SJSA1 (cell line): Measurements from ENCODE around the gene DLG2. TPM values are rescaled to one million over a fixed set of nuclear protein-coding genes. Genes with fewer than 3 reads are reported as not detected.
"Not testable (repeated sequence)": the region's sequence is repeated elsewhere in the genome, so short reads cannot be mapped to it uniquely, and the experiment has no call there.

Source experiments
- DNase-seq, 2 experiments: peaks; one replicate each; pipeline ENCODE4 v3.0.0-alpha.2; 2015 to 2020; ENCODE audit warnings: low spot score in 2 of 2, low read depth in 1 of 2
- H3K27ac ChIP-seq: fragments of 250-450 bp; sonication (Bioruptor Pico); 2 replicates; pipeline ENCODE4 v1.5.1; 2020; ENCODE audit warnings: mild to moderate bottlenecking, moderate library complexity
- H3K27me3 ChIP-seq: fragments of 250-450 bp; sonication (Bioruptor Pico); replicated peaks from 2 replicates; pipeline ENCODE4 v1.5.1; 2020; ENCODE audit warnings: mild to moderate bottlenecking, moderate library complexity
- H3K36me3 ChIP-seq: fragments of 250-450 bp; sonication (Bioruptor Pico); 2 replicates; pipeline ENCODE4 v1.5.1; 2020; ENCODE audit warnings: mild to moderate bottlenecking
- H3K4me1 ChIP-seq: fragments of 250-450 bp; sonication (Bioruptor Pico); replicated peaks from 2 replicates; pipeline ENCODE4 v1.6.1; 2021; ENCODE audit warnings: mild to moderate bottlenecking
- H3K4me3 ChIP-seq: fragments of 250-450 bp; sonication (Bioruptor Pico); 2 replicates; pipeline ENCODE4 v1.5.1; 2020; ENCODE audit warnings: mild to moderate bottlenecking
- H3K9me3 ChIP-seq: fragments of 250-450 bp; sonication (Bioruptor Pico); replicated peaks from 2 replicates; pipeline ENCODE4 v1.5.1; 2020; ENCODE audit warnings: mild to moderate bottlenecking
- total RNA-seq: library from RNA; depleted of rRNA; stranded (reverse); fragments of >200 nt; shearing (Covaris generic); gene quantifications from 2 replicates; pipeline ENCODE4 v1.2.3, GENCODE V29; 2014

Gene DLG2
- total RNA-seq, 1 experiment from 2014 or later: 0.13 TPM

GRCh38 chr11:85658180-85658579 is 31.0 kb upstream of the DLG2 start:
- H3K4me3 ChIP-seq: no peak overlapping the region
- no peak overlapping the region for H3K27ac ChIP-seq
- H3K27me3 ChIP-seq: no peaks in the 10 kb centered on the region
- no peaks in the 10 kb centered on the region for H3K9me3 ChIP-seq
- H3K36me3 ChIP-seq: peaks cover 51% of the 10 kb centered on the region
- DNase-seq: no peak
- H3K4me1 ChIP-seq: 0 out of 2 replicates have a peak, but pooled peaks cover 3% of the 10 kb centered on the region

GRCh38 chr11:85656777-85657176 is 29.6 kb upstream of the DLG2 start:
- Histone ChIP-seq H3K27me3 (no peaks in the 10 kb centered on the region), H3K4me3 (no peak overlapping the region), H3K4me1 (no peaks in the 10 kb centered on the region), H3K36me3 (peaks cover 46% of the 10 kb centered on the region), H3K9me3 (no peaks in the 10 kb centered on the region), H3K27ac (no peak overlapping the region)
- DNase-seq: no peak

GRCh38 chr11:85654343-85654742 is 27.2 kb upstream of the DLG2 start:
- not testable (repeated sequence) for H3K4me3 ChIP-seq, H3K9me3 ChIP-seq, DNase-seq, H3K27me3 ChIP-seq, H3K27ac ChIP-seq, H3K4me1 ChIP-seq
- H3K36me3 ChIP-seq: peaks cover 29% of the 10 kb centered on the region

GRCh38 chr11:85652786-85653447 is 25.8 kb upstream of the DLG2 start:
- H3K36me3 ChIP-seq: peaks cover 19% of the 10 kb centered on the region

GRCh38 chr11:85651118-85651517 is 24.0 kb upstream of the DLG2 start:
- Histone ChIP-seq H3K27me3 (no peaks in the 10 kb centered on the region), H3K36me3 (peaks cover 11% of the 10 kb centered on the region), H3K4me1 (no peaks in the 10 kb centered on the region), H3K9me3 (no peaks in the 10 kb centered on the region), H3K4me3 (no peak overlapping the region), H3K27ac (no peak overlapping the region)
- DNase-seq: no peak

More at GRCh38 chr11:85652786-85653447, 25.8 kb upstream of the DLG2 start:
- Histone ChIP-seq H3K4me3 (no peak overlapping the region), H3K27ac (no peak overlapping the region), H3K4me1 (no peaks in the 10 kb centered on the region), H3K9me3 (no peaks in the 10 kb centered on the region), H3K27me3 (no peaks in the 10 kb centered on the region)
- DNase-seq: no peak

GRCh38 chr11:85647604-85648299 is 20.6 kb upstream of the DLG2 start, which contains the start of gene TMEM126A:
Gene TMEM126A (plus strand): TSS chr11:85647967. CDS start chr11:85650256, 2,289 bp downstream.
- Histone ChIP-seq H3K27me3 (no peaks in the 10 kb centered on the region), H3K9me3 (no peaks in the 10 kb centered on the region), H3K4me1 (no peaks in the 10 kb centered on the region), H3K4me3 (peak within 1 kb of the TSS; percentile 61), H3K27ac (peak within 1 kb of the TSS; percentile 54), H3K36me3 (no peaks in the 10 kb centered on the region; the same call in 1 of the 2 replicates)
- DNase-seq: peak; percentile 62 to 64

GRCh38 chr11:85647078-85647477 is 19.9 kb upstream of the DLG2 start:
- Histone ChIP-seq H3K36me3 (no peaks in the 10 kb centered on the region; the same call in 1 of the 2 replicates), H3K27ac (no peak overlapping the region), H3K4me1 (no peaks in the 10 kb centered on the region), H3K4me3 (peak overlapping the region; percentile 61), H3K27me3 (no peaks in the 10 kb centered on the region), H3K9me3 (no peaks in the 10 kb centered on the region)
- DNase-seq: no peak

GRCh38 chr11:85643191-85643614 is 16.1 kb upstream of the DLG2 start:
- H3K9me3 ChIP-seq: no peaks in the 10 kb centered on the region
- no peaks in the 10 kb centered on the region for H3K36me3 ChIP-seq
- DNase-seq: no peak
- H3K4me3 ChIP-seq: no peak overlapping the region
- H3K27ac ChIP-seq: no peak overlapping the region
- no peaks in the 10 kb centered on the region for H3K4me1 ChIP-seq
- H3K27me3 ChIP-seq: no peaks in the 10 kb centered on the region

- no peaks in the 10 kb centered on the region for H3K36me3 ChIP-seq
- H3K27ac ChIP-seq: no peak overlapping the region
Observed at GRCh38 chr11:85634747-85635146, 7.6 kb upstream of the DLG2 start.

GRCh38 chr11:85628771-85629341 is 1.7 kb upstream of the DLG2 start:
- peak overlapping the region; percentile 25 for H3K27ac ChIP-seq
- DNase-seq: no peak
- peak overlapping the region; percentile 49 for H3K4me3 ChIP-seq
- H3K4me1 ChIP-seq: no peaks in the 10 kb centered on the region
- H3K27me3 ChIP-seq: no peaks in the 10 kb centered on the region
- H3K36me3 ChIP-seq: no peaks in the 10 kb centered on the region
- H3K9me3 ChIP-seq: no peaks in the 10 kb centered on the region

More at GRCh38 chr11:85634747-85635146, 7.6 kb upstream of the DLG2 start:
- Histone ChIP-seq H3K4me3 (no peak overlapping the region), H3K4me1 (no peaks in the 10 kb centered on the region), H3K27me3 (no peaks in the 10 kb centered on the region), H3K9me3 (no peaks in the 10 kb centered on the region)
- DNase-seq: no peak

- Histone ChIP-seq H3K4me1 (no peaks in the 10 kb centered on the region), H3K27ac (peak within 1 kb of the TSS; percentile 25), H3K36me3 (no peaks in the 10 kb centered on the region), H3K9me3 (no peaks in the 10 kb centered on the region), H3K4me3 (peak within 1 kb of the TSS; percentile 49), H3K27me3 (no peaks in the 10 kb centered on the region)
- peak; percentile 88 to 91 for DNase-seq
Observed at GRCh38 chr11:85627998-85628770, 1.0 kb upstream of the DLG2 start, which contains the start of gene TMEM126B. Gene TMEM126B (plus strand): TSS chr11:85628593. CDS start chr11:85628608, 15 bp downstream.

GRCh38 chr11:85626496-85626895 is 648 bp downstream of the DLG2 start:
- H3K27ac ChIP-seq: no peak overlapping the region
- H3K36me3 ChIP-seq: no peaks in the 10 kb centered on the region
- H3K4me1 ChIP-seq: no peaks in the 10 kb centered on the region
- H3K9me3 ChIP-seq: no peaks in the 10 kb centered on the region
- no peak for DNase-seq
- no peaks in the 10 kb centered on the region for H3K27me3 ChIP-seq
- no peak overlapping the region for H3K4me3 ChIP-seq

- Histone ChIP-seq H3K36me3 (no peaks in the 10 kb centered on the region), H3K4me1 (no peaks in the 10 kb centered on the region), H3K4me3 (no peak overlapping the region), H3K27me3 (no peaks in the 10 kb centered on the region), H3K27ac (no peak overlapping the region), H3K9me3 (no peaks in the 10 kb centered on the region)
- no peak for DNase-seq
Observed at GRCh38 chr11:85620256-85620655, 6.9 kb downstream of the DLG2 start.
